Ovary (tissue), 9 donors: ENCODE measurements around the gene AIF1L. TPM values are rescaled to one million over a fixed set of nuclear protein-coding genes. Genes with fewer than 3 reads are reported as not detected.

Experiments used
- DNase-seq, 5 donors: peaks; one replicate each; pipeline ENCODE4 v3.0.0-alpha.2; 2019 to 2020
- H3K27ac ChIP-seq, 2 donors: fragments of 200-600 bp; one replicate each; pipeline versions ENCODE4 v1.5.1 to v1.8.0; 2019 to 2022
- H3K27me3 ChIP-seq: fragments of 200-600 bp; one replicate; pipeline ENCODE4 v1.8.0; 2022
- H3K36me3 ChIP-seq: fragments of 200-600 bp; sonication (generic); one replicate; pipeline ENCODE4 v1.5.1; 2019
- H3K4me1 ChIP-seq: one replicate; pipeline ENCODE4 v1.8.1; 2013; ENCODE audit warnings: mild to moderate bottlenecking, moderate library complexity; ENCODE audit not compliant: insufficient read depth
- H3K4me3 ChIP-seq: fragments of 200-600 bp; sonication (generic); one replicate; pipeline ENCODE4 v1.5.1; 2017
- H3K9me3 ChIP-seq, 2 donors: fragments of 200-600 bp in 1 of 2; sonication (generic) in 1 of 2; one replicate each; pipeline versions ENCODE4 v1.5.1 to v1.8.1; 2013 to 2019; ENCODE audit warnings: mild to moderate bottlenecking in 1 of 2, moderate library complexity in 1 of 2
- EP300 ChIP-seq: sonication (generic); formaldehyde crosslinking; IDR thresholded peaks from one replicate; pipeline ENCODE4 v1.6.1; 2017; ENCODE audit warnings: antibody characterized with exemption
- POLR2A ChIP-seq: fragments of 450-650 bp; IDR thresholded peaks from one replicate; pipeline ENCODE4 v1.6.1; 2017; ENCODE audit warnings: antibody characterized with exemption, mild to moderate bottlenecking, moderate library complexity
- WGBS, 3 donors: extraction: QIAGEN DNeasy Blood & Tissue Kit in 1 of 3; methylation state at CpG; one replicate each; pipeline versions ENCODE4 v1.1.5 to v1.1.7; 2013 to 2017; 5-methylcytosine and 5-hydroxymethylcytosine counted together
- intact Hi-C, 4 donors: fragments of 100-400 bp; cut with DNase I; formaldehyde crosslinking; loops; one replicate each; pipeline versions ENCODE4 v1.11.0 to v1.15.1; 2022 to 2023
- polyA plus RNA-seq, 2 donors: library from polyadenylated mRNA; stranded (reverse); fragments of 200-250 nt in 1 of 2; fragments of 350-450 nt in 1 of 2; fragmentation: Illumina TruSeq in 1 of 2; extraction: RNeasy Lipid Tissue Mini Kit (QIAGEN cat#74804) in 1 of 2; gene quantifications; one replicate each; pipeline ENCODE4 v1.2.3, GENCODE V29; 2013 to 2014
- total RNA-seq, 7 donors: library from RNA; depleted of rRNA in 2 of 7; stranded (reverse); fragments of >200 nt in 2 of 7; fragmentation: NEBNext Ultra II Directional in 3 of 7; extraction: Animal tissue kit (Norgen Biotek cat#: 25700) in 3 of 7; gene quantifications; one replicate each; pipeline versions ENCODE4 v1.1.0 to v1.2.4, GENCODE V29; 2016 to 2023
- TF ChIP-seq, protein P1 (sequence below), 3 donors: fragments of 450-650 bp in 2 of 3; fragments of 200-600 bp in 1 of 3; IDR thresholded peaks; one replicate each; pipeline versions ENCODE4 v1.5.1 to v1.8.0; 2016 to 2022; ENCODE audit warnings: antibody characterized with exemption in 3 of 3, mild to moderate bottlenecking in 1 of 3
- donor health status: DM: no; HTN: no; CAD: no; lungs with moderate emphysema.
- donor health status: DM: no; HTN: no; CAD: no.
- donor health status: Bipolar disorder and iron deficiency.
- donor health status: DM: yes; HTN: yes; CAD: no.
- donor health status: DM: no; HTN: no; CAD: no.
- donor health status: DM: yes; HTN: yes; CAD: no.

AIF1L gene
- total and polyA plus RNA-seq, 9 donors = 2.4 to 35.6 (median 6.3) TPM

DNA sequence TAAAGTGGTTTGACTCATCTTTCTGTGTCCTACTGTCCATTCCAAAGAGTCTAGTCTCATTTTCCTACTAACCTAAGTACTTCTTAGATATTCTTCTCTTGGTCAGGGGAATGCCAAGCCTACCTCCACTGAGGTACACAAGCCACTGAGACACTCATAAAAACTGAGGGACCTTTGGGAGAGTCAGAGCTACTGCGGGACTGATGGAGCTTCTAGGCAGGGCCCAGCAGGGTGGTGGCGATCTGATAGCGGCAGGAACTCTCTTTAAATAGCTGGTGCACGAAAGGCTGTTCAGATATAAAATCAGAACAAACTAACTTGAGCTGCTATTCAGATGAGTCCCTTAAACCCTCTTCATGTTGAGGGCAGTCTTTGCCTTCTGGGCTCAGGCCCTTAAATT is 43.8 kb downstream of the AIF1L start:
- no peak for DNase-seq
- H3K27ac ChIP-seq = no peak overlapping the region
- H3K27me3 ChIP-seq = no peaks in the 10 kb centered on the region
- H3K9me3 ChIP-seq = no peaks in the 10 kb centered on the region
- intact Hi-C loops = no loop called here
- 92 to 97% (median 97%) methylated on average over 4 of the region's 4 CpGs for WGBS, 3 donors
- H3K36me3 ChIP-seq = no peaks in the 10 kb centered on the region
- H3K4me3 ChIP-seq = no peak overlapping the region
- TF ChIP-seq, protein P1, sequence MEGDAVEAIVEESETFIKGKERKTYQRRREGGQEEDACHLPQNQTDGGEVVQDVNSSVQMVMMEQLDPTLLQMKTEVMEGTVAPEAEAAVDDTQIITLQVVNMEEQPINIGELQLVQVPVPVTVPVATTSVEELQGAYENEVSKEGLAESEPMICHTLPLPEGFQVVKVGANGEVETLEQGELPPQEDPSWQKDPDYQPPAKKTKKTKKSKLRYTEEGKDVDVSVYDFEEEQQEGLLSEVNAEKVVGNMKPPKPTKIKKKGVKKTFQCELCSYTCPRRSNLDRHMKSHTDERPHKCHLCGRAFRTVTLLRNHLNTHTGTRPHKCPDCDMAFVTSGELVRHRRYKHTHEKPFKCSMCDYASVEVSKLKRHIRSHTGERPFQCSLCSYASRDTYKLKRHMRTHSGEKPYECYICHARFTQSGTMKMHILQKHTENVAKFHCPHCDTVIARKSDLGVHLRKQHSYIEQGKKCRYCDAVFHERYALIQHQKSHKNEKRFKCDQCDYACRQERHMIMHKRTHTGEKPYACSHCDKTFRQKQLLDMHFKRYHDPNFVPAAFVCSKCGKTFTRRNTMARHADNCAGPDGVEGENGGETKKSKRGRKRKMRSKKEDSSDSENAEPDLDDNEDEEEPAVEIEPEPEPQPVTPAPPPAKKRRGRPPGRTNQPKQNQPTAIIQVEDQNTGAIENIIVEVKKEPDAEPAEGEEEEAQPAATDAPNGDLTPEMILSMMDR (IDR thresholded peaks at IDR 0.05) = no peak
- TF ChIP-seq EP300 (no peak), POLR2A (no peak)
- no peaks in the 10 kb centered on the region for H3K4me1 ChIP-seq

DNA sequence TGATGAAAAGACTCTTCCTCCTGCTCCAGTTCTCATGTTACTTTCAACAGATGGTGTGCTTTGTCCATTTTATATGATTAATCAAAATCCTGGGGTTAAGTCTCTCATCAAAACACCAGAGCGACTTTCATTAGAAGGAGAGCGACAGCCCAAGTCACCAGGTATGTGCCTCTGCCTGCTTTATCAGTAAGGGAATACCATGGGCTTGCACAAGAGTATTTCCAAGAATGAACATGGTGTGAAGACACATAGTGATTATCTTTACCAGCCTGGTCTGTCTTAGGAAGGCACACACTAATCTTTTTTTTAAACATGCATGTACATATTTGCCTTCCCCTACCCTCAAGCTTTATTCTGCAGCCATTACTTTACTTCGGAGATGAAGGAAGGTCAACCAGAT is 44.2 kb downstream of the AIF1L start:
- 83 to 94% (median 94%) methylated on average over 3 of the region's 3 CpGs for WGBS, 3 donors
- TF ChIP-seq POLR2A = no peak
- TF ChIP-seq, protein P1 (IDR thresholded peaks at IDR 0.05) = no peak
- no peak for TF ChIP-seq EP300
- Histone ChIP-seq H3K27ac (no peak overlapping the region), H3K36me3 (no peaks in the 10 kb centered on the region), H3K4me1 (no peaks in the 10 kb centered on the region), H3K9me3 (no peaks in the 10 kb centered on the region), H3K4me3 (no peak overlapping the region), H3K27me3 (no peaks in the 10 kb centered on the region)
- intact Hi-C loops = no loop called here
- no peak for DNase-seq

DNA sequence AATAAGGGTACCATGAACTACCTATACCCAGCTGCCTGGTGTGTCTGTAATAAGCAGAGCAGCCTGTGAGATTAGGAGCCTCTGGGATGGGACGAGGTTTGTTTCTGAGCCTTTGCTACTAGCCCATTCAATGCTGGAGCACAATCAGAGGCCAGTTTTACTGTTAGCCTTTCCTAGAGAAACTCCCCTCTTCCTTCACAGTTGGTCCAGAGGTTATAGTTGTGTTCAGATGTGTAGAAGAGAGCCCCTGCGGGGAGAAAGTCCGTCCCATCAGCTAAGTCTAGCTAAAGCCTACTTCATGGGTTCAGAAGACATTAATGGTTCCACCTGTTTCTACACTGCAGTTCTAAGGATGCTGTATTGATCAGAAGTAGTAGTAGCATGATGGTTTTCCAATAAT is 45.8 kb downstream of the AIF1L start:
- no peaks in the 10 kb centered on the region for H3K9me3 ChIP-seq
- WGBS, 3 donors = 92 to 96% (median 93%) methylated on average over 3 of the region's 3 CpGs
- H3K4me1 ChIP-seq = no peaks in the 10 kb centered on the region
- H3K36me3 ChIP-seq = no peaks in the 10 kb centered on the region
- no peak overlapping the region for H3K27ac ChIP-seq
- intact Hi-C loops = no loop called here
- no peak for TF ChIP-seq POLR2A
- TF ChIP-seq EP300 = no peak
- TF ChIP-seq, protein P1 (IDR thresholded peaks at IDR 0.05) = no peak
- DNase-seq = no peak
- H3K27me3 ChIP-seq = no peaks in the 10 kb centered on the region
- H3K4me3 ChIP-seq = no peak overlapping the region

DNA sequence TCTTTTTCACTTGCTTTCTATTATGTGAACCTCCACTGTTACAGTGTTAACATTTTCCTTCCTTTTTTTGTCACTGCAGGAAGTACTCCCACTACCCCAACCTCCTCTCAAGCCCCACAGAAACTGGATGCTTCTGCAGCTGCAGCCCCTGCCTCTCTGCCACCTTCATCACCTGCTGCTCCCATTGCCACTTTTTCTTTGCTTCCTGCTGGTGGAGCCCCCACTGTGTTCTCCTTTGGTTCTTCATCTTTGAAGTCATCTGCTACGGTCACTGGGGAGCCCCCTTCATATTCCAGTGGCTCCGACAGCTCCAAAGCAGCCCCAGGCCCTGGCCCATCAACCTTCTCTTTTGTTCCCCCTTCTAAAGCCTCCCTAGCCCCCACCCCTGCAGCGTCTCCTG is 47.9 kb downstream of the AIF1L start:
- 78 to 85% (median 81%) methylated on average over 3 of the region's 3 CpGs for WGBS, 3 donors
- no peak overlapping the region for H3K27ac ChIP-seq
- H3K4me1 ChIP-seq = no peaks in the 10 kb centered on the region
- H3K27me3 ChIP-seq = peaks cover 2% of the 10 kb centered on the region
- TF ChIP-seq, protein P1 (IDR thresholded peaks at IDR 0.05) = no peak
- no peak for TF ChIP-seq EP300
- TF ChIP-seq POLR2A = no peak
- intact Hi-C loops = no loop called here
- H3K36me3 ChIP-seq = no peaks in the 10 kb centered on the region
- no peak for DNase-seq
- H3K4me3 ChIP-seq = no peak overlapping the region
- H3K9me3 ChIP-seq = no peaks in the 10 kb centered on the region

DNA sequence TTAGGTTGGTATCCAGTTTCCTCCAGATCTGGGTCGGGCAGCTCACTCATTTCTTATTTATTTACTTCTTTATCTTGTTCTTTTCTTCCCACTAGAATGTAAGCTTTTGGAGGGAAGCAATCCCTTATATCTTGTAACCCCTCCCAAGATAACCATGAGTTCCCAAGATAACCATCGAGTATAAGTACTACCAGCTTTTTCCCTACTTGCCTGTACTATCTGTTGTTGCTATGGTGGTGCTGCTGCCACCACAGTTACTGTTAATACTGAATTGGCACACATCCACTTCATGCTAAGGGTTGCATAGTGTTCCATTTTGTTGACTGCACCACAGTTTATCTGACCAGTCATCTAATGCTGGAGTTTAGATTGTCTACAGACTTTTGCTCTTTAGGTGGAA is 48.9 kb downstream of the AIF1L start:
- intact Hi-C loops = no loop called here
- no peaks in the 10 kb centered on the region for H3K9me3 ChIP-seq
- no peak overlapping the region for H3K4me3 ChIP-seq
- H3K36me3 ChIP-seq = no peaks in the 10 kb centered on the region
- 72 to 87% (median 73%) methylated on average over 2 of the region's 2 CpGs for WGBS, 3 donors
- H3K4me1 ChIP-seq = no peaks in the 10 kb centered on the region
- TF ChIP-seq, protein P1 (IDR thresholded peaks at IDR 0.05) = no peak
- no peak for TF ChIP-seq EP300
- H3K27ac ChIP-seq = no peak overlapping the region
- DNase-seq = no peak
- H3K27me3 ChIP-seq = peaks cover 2% of the 10 kb centered on the region
